GM23338 (cell line): ENCODE results near the gene SCAMP1. TPM values are rescaled to one million over a fixed set of nuclear protein-coding genes. Genes with fewer than 3 reads are reported as not detected.
A peak's percentile ranks its signal among the peaks of the same experiment; 100 is the strongest.
"Not testable (repeated sequence)": the region's sequence is repeated elsewhere in the genome, so short reads cannot be mapped to it uniquely, and the experiment has no call there.

ENCODE experiments used
- ATAC-seq: fragments of 200-7000 bp; cut with Tn5 transposase; 3 replicates; pipeline ENCODE4 v1.9.1; 2020
- DNase-seq: peaks from one replicate; pipeline ENCODE4 v3.0.0-alpha.2; 2015; ENCODE audit warnings: low spot score
- H2AFZ ChIP-seq: fragments of 200-600 bp; sonication (generic); 2 replicates; pipeline ENCODE4 v1.8.0; 2016; ENCODE audit warnings: antibody characterized with exemption, mild to moderate bottlenecking, moderate library complexity
- H3F3A ChIP-seq: fragments of 200-600 bp; sonication (generic); replicated peaks from 2 replicates; pipeline ENCODE4 v1.8.0; 2017; ENCODE audit warnings: antibody characterized with exemption, mixed run types, low read depth
- H3K27ac ChIP-seq: fragments of 200-600 bp; sonication (generic); 2 replicates; pipeline ENCODE4 v1.6.1; 2016; ENCODE audit warnings: low read depth
- H3K27me3 ChIP-seq: fragments of 200-600 bp; sonication (generic); 2 replicates; pipeline ENCODE4 v1.8.0; 2016; ENCODE audit warnings: mild to moderate bottlenecking, mixed run types, moderate library complexity; ENCODE audit not compliant: insufficient read depth
- H3K36me3 ChIP-seq: fragments of 200-600 bp; sonication (generic); 2 replicates; pipeline ENCODE4 v1.8.0; 2016; ENCODE audit warnings: mild to moderate bottlenecking; ENCODE audit not compliant: insufficient read depth
- H3K4me1 ChIP-seq: fragments of 200-600 bp; sonication (generic); 2 replicates; pipeline ENCODE4 v1.8.0; 2016; ENCODE audit warnings: mild to moderate bottlenecking, moderate library complexity; ENCODE audit not compliant: insufficient read depth
- H3K4me2 ChIP-seq: fragments of 200-600 bp; sonication (generic); 2 replicates; pipeline ENCODE4 v1.7.1; 2017; ENCODE audit warnings: mixed run types
- H3K4me3 ChIP-seq: fragments of 200-600 bp; sonication (generic); 2 replicates; pipeline ENCODE4 v1.6.1; 2016; ENCODE audit warnings: mixed run types
- H3K79me2 ChIP-seq: fragments of 200-600 bp; sonication (generic); replicated peaks from 2 replicates; pipeline ENCODE4 v1.8.0; 2017; ENCODE audit warnings: mild to moderate bottlenecking; ENCODE audit not compliant: insufficient read depth
- H3K9me2 ChIP-seq: fragments of 200-600 bp; sonication (generic); 2 replicates; pipeline ENCODE4 v1.8.0; 2017; ENCODE audit not compliant: insufficient read depth
- H4K20me1 ChIP-seq: fragments of 200-600 bp; sonication (generic); replicated peaks from 2 replicates; pipeline ENCODE4 v1.8.0; 2017; ENCODE audit warnings: mild to moderate bottlenecking; ENCODE audit not compliant: insufficient read depth
- H3K27ac Mint-ChIP-seq: 2 replicates; pipeline ENCODE4 v1.8.0; 2020; ENCODE audit warnings: inconsistent platforms, mild to moderate bottlenecking, moderate library complexity, mixed read lengths
- H3K27me3 Mint-ChIP-seq: 3 replicates; pipeline ENCODE4 v1.8.0; 2022; ENCODE audit warnings: low read depth, mild to moderate bottlenecking, moderate library complexity, mixed read lengths, inconsistent platforms; ENCODE audit not compliant: insufficient read depth, poor library complexity
- H3K36me3 Mint-ChIP-seq: 3 replicates; pipeline ENCODE4 v1.8.0; 2021; ENCODE audit warnings: low read depth, mild to moderate bottlenecking, inconsistent platforms, moderate library complexity, mixed read lengths
- H3K4me1 Mint-ChIP-seq: 3 replicates; pipeline ENCODE4 v1.8.0; 2020; ENCODE audit warnings: mild to moderate bottlenecking, inconsistent platforms, mixed read lengths
- H3K4me3 Mint-ChIP-seq: 3 replicates; pipeline ENCODE4 v1.8.0; 2021; ENCODE audit warnings: moderate library complexity, mild to moderate bottlenecking, inconsistent platforms, mixed read lengths
- H3K9me3 Mint-ChIP-seq: 3 replicates; pipeline ENCODE4 v1.8.0; 2020; ENCODE audit warnings: moderate library complexity, mild to moderate bottlenecking, inconsistent platforms, mixed read lengths
- CREB1 ChIP-seq: fragments of 250-450 bp; sonication (Bioruptor Pico); IDR thresholded peaks from 2 replicates; pipeline ENCODE4 v1.5.0; 2020; ENCODE audit warnings: low read depth, mild to moderate bottlenecking, moderate library complexity
- CTCF ChIP-seq, 2 experiments: fragments of 200-600 bp in 1 of 2; sonication (generic) in 1 of 2; conservative IDR thresholded peaks; 2 replicates each; pipeline versions ENCODE4 v1.5.1 to v1.6.1; 2016 to 2017; ENCODE audit warnings: antibody characterized with exemption in 2 of 2, low read depth in 2 of 2, mild to moderate bottlenecking in 2 of 2, moderate library complexity in 1 of 2
- EZH2 ChIP-seq: fragments of 200-600 bp; sonication (generic); IDR thresholded peaks from one replicate; pipeline ENCODE4 v1.8.0; 2017; ENCODE audit warnings: antibody characterized with exemption, mild to moderate bottlenecking, low read depth; ENCODE audit not compliant: unreplicated experiment
- EZH2phosphoT487 ChIP-seq: fragments of 200-600 bp; sonication (generic); IDR thresholded peaks from one replicate; pipeline ENCODE4 v1.8.1; 2018; ENCODE audit warnings: antibody characterized with exemption; ENCODE audit not compliant: unreplicated experiment
- JUNB ChIP-seq: IDR thresholded peaks from one replicate; pipeline ENCODE4 v1.6.1; 2016; ENCODE audit warnings: antibody characterized with exemption; ENCODE audit not compliant: unreplicated experiment
- NANOG ChIP-seq: IDR thresholded peaks from 2 replicates; pipeline ENCODE4 v1.6.1; 2016; ENCODE audit warnings: antibody characterized with exemption, borderline replicate concordance
- POLR2AphosphoS5 ChIP-seq: IDR thresholded peaks from 2 replicates; pipeline ENCODE4 v1.6.1; 2016; ENCODE audit warnings: antibody characterized with exemption, low read depth
- REST ChIP-seq: IDR thresholded peaks from one replicate; pipeline ENCODE4 v1.6.1; 2018; ENCODE audit warnings: antibody characterized with exemption; ENCODE audit not compliant: unreplicated experiment
- ZNF114 ChIP-seq: fragments of 250-450 bp; sonication (Bioruptor Pico); IDR thresholded peaks from 2 replicates; pipeline ENCODE4 v1.5.0; 2020; ENCODE audit warnings: mild to moderate bottlenecking, moderate library complexity
- ZNF331 ChIP-seq: fragments of 250-450 bp; sonication (Bioruptor Pico); IDR thresholded peaks from 2 replicates; pipeline ENCODE4 v1.5.0; 2020; ENCODE audit warnings: low read depth, mild to moderate bottlenecking, moderate library complexity
- ZNF462 ChIP-seq: fragments of 250-450 bp; sonication (Bioruptor Pico); IDR thresholded peaks from 2 replicates; pipeline ENCODE4 v1.5.0; 2020; ENCODE audit warnings: mild to moderate bottlenecking, moderate library complexity
- polyA plus RNA-seq: library from polyadenylated mRNA; unstranded; fragments of >200 nt; fragmentation: Nextera tagmentation; extraction: Ambion mirVana; gene quantifications from 2 replicates; pipeline ENCODE4 v1.2.1, GENCODE V29; 2016
- total RNA-seq: library from RNA; depleted of rRNA; stranded (reverse); fragments of >200 nt; shearing (Covaris generic); gene quantifications from 2 replicates; pipeline ENCODE4 v1.2.3, GENCODE V29; 2014

Gene SCAMP1
- total and polyA plus RNA-seq, 2 experiments from 2014 or later = 26.8 to 53.9 TPM

- not testable (repeated sequence) for H3K27ac ChIP-seq, H2AFZ ChIP-seq, H3K9me2 ChIP-seq, H3K36me3 ChIP-seq, DNase-seq, H3K27me3 Mint-ChIP-seq, H3F3A ChIP-seq, H3K4me1 Mint-ChIP-seq, H3K27me3 ChIP-seq, H3K9me3 Mint-ChIP-seq, H3K4me1 ChIP-seq, H4K20me1 ChIP-seq, H3K79me2 ChIP-seq, ATAC-seq
- Mint-ChIP-seq H3K4me3 (peak overlapping the region; percentile 65), H3K27ac (peak overlapping the region; percentile 95; the same call in 1 of the 2 replicates), H3K36me3 (peaks cover 14% of the 10 kb centered on the region)
- Histone ChIP-seq H3K4me2 (peak overlapping the region; percentile 42), H3K4me3 (peak overlapping the region; percentile 49)
Measured at GRCh38 chr5:78457507-78457906, 97.1 kb downstream of the SCAMP1 start.

- Mint-ChIP-seq H3K4me3 (no peak overlapping the region), H3K9me3 (peaks cover 3% of the 10 kb centered on the region), H3K36me3 (peaks cover 14% of the 10 kb centered on the region), H3K27me3 (peaks cover 3% of the 10 kb centered on the region), H3K27ac (no peak overlapping the region), H3K4me1 (peaks cover 6% of the 10 kb centered on the region)
- Histone ChIP-seq H3K4me1 (no peaks in the 10 kb centered on the region), H4K20me1 (no peaks in the 10 kb centered on the region), H3K4me3 (no peak overlapping the region), H2AFZ (no peak overlapping the region), H3K36me3 (no peaks in the 10 kb centered on the region), H3K4me2 (no peak overlapping the region), H3K79me2 (no peaks in the 10 kb centered on the region), H3K27me3 (no peaks in the 10 kb centered on the region), H3K9me2 (no peaks in the 10 kb centered on the region), H3K27ac (no peak overlapping the region), H3F3A (no peaks in the 10 kb centered on the region)
- ATAC-seq = no peak
- DNase-seq = no peak
- TF ChIP-seq ZNF462 (CRISPR knock-in tag) (no peak), EZH2 (no peak), NANOG (no peak), POLR2AphosphoS5 (no peak), REST (no peak), ZNF331 (CRISPR knock-in tag) (no peak), CTCF (conservative IDR thresholded peaks at IDR 0.05; ENCODE audit: low read depth in 2 of 2) (no peak), ZNF114 (CRISPR knock-in tag) (no peak), EZH2phosphoT487 (no peak), JUNB (no peak), CREB1 (CRISPR knock-in tag) (no peak)
Measured at GRCh38 chr5:78458843-78459242, 98.4 kb downstream of the SCAMP1 start.
